NCI-H446 treated with DMSO at 0.1 percent for 48 hours (cell line): ENCODE measurements around the gene MMS22L.
A peak's percentile ranks its signal among the peaks of the same experiment; 100 is the strongest.
"Not testable (repeated sequence)": the region's sequence is repeated elsewhere in the genome, so short reads cannot be mapped to it uniquely, and the experiment has no call there.

Experiments used
- DNase-seq: peaks from one replicate; lab custom pipeline; 2025; lab: John Stamatoyannopoulos, UW

MMS22L gene

DNA sequence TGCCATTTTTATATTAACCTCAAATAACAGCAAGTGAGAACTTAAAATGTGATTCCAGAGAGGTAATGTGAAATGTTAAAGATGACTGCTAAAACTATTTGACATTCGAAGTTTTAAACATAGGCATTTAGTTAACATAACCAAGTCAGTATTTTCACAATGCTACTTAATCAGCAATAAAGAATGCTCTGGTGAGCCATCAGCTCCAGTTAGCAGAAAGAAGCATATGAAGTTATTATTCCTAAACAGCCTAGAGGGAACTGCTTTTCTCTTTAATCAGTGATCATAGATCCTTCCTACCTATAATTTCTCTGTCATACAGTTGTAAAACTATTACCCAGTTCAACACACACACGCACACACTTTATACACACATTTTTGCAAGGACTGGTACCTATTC is 60.1 kb downstream of the MMS22L start:
- DNase-seq, result no peak

- DNase-seq, result no peak
Observed at GRCh38 chr6:97218912-97219311, 64.1 kb downstream of the MMS22L start.

- DNase-seq, result peak; percentile 13
Observed at GRCh38 chr6:97215157-97215769, 67.8 kb downstream of the MMS22L start.

GRCh38 chr6:97214671-97215070 is 68.3 kb downstream of the MMS22L start:
- DNase-seq, result no peak

GRCh38 chr6:97207383-97207782 is 75.6 kb downstream of the MMS22L start:
- DNase-seq, result no peak

- DNase-seq, result no peak
Observed at GRCh38 chr6:97205966-97206365, 77.0 kb downstream of the MMS22L start.

DNA sequence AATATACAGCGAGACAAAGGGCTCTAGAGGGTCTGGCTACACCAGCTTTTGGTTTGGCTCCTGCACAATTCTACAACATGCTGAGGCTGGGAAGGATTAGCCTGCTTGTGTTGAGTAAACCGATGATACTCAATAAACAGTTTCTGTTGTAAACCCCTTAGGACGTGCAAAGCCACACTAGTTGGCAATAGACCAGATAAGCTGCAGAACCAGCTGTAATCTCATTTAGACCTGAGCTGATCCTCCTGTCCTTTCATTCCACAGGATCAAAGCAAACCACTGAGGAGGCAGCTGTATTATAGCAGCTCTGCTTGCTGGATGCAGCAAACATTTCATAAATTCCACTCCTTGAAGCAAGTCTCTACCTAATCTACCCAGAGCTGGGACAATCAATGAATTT is 79.7 kb downstream of the MMS22L start:
- DNase-seq, result no peak

- no peak for DNase-seq
Observed at GRCh38 chr6:97198046-97198565, 84.9 kb downstream of the MMS22L start.

DNA sequence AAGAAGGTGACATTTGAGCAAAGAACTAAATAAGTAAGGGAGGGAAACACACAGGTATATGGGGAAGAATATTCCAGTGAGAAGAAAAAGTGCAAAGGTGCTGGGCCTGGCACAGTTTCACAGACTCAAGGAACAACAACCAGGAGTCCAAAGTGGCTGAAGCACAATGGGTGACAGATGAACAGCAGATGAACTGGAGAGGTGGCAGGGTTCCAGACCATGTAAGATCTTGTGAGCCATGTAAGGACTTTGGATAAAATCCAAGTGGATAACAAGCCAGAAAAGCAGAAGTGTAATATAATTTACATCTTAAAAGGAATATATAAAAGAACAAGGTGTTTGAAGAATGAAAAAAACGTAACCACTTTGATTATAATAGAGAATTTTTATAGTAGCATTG is 87.9 kb downstream of the MMS22L start:
- peak; percentile 72 for DNase-seq

DNA sequence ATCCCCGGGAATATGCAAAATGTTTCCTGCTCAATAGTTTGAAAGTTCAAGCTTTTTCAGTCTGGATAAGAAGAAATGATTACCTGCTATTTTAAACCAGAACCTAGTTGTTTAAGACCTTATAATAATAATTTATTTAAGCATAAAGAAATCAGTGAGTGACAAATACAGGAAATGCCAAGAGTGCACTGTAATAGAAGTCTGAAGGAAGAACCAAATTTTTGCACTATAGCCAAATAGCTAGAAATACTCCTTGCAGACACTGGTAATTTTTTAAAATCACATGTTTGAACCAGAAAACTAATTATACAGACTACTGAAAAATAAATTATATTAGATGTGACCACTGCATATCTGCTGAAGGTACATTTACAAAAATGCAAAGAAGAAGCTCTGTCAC is 93.2 kb downstream of the MMS22L start:
- DNase-seq, result no peak

DNA sequence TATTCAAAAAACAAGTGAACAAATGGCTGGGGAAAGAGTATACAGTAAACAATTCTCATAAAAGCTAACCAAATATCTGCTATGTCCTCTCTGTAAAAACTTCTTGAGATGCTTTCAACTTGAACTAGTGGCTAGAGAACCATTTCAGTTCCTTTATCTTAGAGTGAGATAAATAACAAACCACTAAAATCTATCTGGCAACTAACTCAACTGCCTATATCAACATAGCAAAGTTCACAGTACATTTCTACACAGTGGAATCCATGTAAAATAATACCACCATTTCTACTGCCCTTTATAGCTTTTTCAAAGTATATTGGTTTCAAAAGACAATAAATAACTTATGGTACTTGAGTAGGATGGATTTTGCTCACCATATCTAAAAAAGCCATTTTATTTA is 95.1 kb downstream of the MMS22L start:
- no peak for DNase-seq

GRCh38 chr6:97186416-97186999 is 96.5 kb downstream of the MMS22L start:
- peak; percentile 27 for DNase-seq

DNA sequence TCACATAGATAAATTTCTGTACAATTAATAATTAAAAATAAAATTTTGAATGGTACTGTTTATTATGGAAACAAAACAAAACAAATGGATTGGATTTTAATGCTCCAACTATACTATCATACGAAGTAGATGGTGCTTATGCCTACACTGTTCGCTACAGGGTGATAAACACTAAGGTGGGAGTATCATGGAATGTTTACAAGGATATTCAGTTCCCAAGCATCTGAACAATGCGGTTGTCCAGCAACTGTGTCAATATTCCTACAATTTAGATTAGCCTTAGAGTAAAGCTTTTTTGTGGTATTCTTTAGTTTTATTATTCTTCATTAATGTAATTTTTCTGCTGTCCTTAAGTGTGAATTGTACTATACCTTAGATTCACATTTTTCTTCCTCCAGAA is 105.1 kb downstream of the MMS22L start:
- no peak for DNase-seq

DNA sequence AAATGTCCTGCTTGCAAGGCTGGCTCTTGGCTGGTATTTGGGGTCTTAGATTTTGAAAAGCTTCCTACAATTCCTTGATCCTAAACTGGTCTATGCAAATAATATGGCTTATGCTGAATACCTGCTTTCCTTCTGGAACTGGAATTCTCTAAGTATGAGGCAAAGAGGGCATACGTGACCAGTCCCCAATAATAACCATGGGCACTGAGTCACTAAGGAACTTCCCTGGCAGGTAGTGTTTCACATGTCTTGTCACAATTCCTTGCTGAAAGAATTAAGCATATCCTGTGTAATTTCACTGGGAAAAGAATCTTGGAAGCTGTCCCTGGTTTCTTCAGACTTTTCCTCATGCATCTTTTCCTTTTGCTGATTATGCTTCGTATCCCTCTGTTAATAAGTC is 106.5 kb downstream of the MMS22L start:
- DNase-seq, result no peak

GRCh38 chr6:97175806-97176205 is 107.2 kb downstream of the MMS22L start:
- no peak for DNase-seq

DNA sequence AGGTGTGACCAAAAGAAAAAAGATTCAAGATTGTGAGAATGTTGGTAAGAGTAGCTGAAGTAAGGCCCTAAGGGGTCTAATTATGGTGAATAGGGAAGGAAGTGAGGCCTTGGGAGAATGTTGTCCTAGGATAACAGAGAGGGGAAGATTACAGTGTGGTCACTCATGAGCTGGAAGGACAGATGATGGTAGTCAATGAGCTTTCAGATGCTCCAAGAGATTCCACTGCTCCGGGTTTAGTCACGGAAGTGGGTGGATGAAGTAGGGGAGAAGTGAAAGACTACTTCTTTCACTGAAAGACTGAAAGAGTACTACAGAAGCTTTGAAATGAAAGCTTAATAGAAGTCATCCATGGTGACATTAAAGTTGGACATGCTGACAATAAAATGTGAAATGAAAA is 108.5 kb downstream of the MMS22L start:
- no peak for DNase-seq

DNA sequence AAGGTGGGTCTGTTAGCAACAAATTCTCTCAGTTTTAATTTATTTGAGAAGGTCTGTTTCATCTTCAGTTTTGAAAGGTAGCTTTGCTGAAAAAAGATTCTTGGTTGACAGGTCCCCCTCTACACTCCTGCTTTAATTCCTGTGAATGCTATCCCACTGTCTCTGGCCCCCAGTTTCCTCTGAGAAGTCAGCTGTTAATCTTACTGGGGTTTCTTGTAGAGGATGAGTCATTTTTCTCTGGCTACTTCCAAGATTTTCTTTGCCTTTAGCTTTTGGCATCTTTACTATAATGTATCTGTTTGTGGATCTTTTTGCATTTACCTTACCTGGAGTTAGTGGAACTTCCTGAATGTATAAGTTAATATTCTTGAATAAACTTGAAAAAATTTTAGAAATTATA is 122.7 kb downstream of the MMS22L start:
- DNase-seq, result no peak

DNA sequence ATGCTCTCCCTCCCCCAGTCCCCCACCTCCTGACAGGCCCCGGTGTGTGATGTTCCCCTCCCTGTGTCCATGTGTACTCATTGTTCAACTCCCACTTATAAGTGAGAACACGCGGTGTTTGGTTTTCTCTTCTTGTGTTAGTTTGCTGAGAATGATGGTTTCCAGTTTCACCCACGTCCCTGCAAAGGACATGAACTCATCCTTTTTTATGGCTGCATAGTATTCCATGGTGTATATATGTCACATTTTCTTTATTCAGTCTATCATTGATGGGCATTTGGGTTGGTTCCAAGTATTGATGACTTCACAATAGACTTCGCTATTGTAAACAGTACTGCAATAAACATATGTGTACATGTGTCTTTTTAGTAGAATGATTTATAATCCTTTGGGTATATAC is 127.6 kb downstream of the MMS22L start:
- not testable (repeated sequence) for DNase-seq

DNA sequence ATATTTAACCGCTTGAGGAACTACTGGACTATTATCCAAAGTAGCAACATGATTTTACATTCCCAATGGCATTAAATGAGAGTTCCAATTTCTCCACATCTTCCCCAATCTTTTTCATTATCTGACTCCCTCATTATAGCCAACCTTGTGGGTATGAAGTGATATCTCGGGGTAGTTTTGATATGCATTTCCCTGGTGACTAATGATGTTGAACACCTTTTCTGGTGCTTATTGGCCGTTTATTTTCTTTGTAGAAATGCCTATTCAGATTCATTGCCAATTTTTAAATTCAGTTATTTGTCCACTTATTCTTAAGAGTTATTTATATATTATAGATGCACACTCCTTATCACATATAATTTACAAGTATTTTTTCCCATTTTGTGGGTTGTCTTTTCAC is 129.0 kb downstream of the MMS22L start:
- DNase-seq, result no peak

DNA sequence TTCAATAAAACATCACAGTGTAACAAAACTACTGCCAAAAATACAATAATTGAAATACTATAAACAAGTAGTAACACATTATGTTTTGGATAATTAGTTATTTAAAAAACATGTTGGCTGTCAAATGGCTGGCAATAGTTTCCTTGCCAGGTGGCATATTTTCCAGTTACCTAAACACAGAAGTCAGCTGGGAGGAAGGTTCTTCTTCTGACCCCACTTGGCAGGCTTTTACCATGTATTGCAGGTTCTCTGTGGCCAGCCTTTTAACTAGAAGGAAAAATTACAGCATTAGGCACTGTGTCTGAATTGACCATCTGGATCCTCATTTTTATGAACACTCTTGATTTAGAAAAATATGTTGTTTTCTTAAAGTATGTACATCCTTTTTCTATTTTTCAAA is 131.4 kb downstream of the MMS22L start:
- DNase-seq, result peak; percentile 61

GRCh38 chr6:97150932-97151331 is 132.1 kb downstream of the MMS22L start:
- no peak for DNase-seq

GRCh38 chr6:97147421-97147820 is 135.6 kb downstream of the MMS22L start:
- no peak for DNase-seq

DNA sequence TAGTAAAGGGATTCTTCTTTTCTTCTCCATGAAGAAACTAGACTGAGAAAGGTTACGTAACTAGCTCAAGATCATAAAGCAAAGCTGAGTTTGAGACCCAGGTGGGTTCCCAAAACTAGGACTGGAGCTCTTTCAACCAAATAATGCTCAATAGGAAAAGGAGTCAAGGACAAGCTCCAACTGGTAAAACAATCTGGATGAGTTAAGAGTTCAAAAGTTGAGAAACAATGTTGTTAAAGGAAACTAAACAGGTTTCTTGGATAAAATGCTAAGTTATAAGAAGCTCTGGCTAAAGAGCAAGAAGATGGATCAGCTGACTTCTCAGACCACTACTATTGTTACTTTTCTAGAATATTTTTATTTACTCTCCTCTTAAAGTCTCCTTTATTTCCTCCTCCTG is 137.3 kb downstream of the MMS22L start:
- DNase-seq, result no peak

DNA sequence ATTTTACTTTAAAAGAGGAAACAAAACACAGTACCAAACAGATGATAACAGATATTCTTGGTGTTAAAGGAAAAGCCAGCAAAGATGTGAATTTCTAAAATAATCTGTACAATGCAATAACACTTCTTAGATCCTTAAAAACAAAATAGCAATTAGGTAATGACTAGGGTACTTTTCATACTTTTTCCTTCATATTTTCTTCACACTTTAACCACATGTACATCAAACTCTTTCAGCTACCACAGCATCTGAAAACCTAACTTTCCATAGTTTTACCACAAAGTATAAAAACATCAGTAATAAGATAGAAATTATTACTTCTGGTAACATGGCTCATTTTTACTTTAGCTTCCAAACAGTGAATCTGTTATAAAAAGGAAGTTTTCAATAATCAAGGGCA is 141.3 kb downstream of the MMS22L start:
- no peak for DNase-seq
